NOMO-1 (cell line): ENCODE data around the gene BAG5.
"Not testable (repeated sequence)": the region's sequence is repeated elsewhere in the genome, so short reads cannot be mapped to it uniquely, and the experiment has no call there.

Experiments used
- DNase-seq, 2 experiments: peaks; one replicate each; lab custom pipeline; 2025; ENCODE audit not compliant: unreplicated experiment in 2 of 2; lab: John Stamatoyannopoulos, UW

BAG5 gene

DNA sequence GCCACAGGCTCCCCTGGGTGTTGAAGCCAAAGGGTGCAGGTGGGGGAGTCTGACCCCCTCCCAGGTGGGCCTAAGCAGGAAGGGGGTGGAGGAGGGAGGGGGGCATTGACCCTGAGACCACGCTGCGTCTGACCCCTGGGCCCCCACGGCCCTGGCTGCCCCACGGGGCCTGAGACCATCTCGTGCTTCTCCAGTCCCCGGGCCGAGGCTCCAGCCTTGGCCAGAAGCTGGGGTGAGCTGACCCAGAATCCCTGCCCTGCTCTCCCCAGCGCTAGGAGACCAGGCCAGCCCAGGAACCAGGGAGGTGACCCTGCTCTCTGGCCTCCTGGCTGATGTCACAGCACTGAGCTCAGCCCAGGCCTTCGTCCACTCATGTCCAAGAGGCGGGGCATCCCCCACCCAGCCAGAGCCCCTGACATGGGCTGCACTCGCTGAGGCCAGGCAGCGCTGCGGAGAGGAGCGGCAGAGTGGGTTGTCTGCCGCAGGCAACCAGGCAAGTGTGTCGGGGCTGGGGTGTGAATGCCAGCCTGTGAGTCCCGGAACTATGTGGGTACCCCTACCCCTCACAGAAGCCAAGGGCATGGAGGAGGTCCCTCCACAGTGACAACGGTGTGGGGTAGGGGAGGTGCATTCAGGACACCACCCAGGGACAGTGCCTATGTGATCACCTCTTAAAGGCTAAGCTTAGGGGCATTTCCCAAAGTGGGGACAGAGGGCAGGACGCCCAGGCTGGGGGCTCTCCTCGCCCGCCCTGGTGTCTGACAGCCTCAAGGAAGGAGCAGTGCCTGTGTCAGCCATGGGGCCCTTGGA, 27.2 kb downstream of the BAG5 start:
- DNase-seq: no peak

DNA sequence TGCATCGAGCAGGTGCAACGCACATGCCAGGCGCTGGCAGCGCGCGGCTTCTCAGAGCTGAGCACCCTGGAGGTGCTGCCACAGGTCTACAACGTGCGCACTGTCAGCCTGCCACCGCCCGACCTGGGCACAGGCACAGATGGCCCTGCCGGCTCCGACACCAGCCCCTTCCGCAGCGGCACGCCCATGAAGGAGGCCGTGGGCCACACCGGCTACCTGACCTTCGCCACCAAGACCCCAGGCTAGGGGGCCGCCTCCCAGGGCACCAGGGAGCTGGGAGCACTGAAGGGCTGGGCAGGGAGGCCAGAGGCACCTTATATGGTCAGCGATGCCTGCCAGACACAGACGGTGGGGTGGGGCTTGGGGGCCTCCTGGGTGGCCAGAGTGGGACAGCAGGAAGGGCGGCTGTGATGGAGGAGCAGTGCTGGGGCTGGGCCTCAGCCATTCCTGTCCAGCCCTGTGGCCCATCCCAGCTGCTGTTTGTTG, 27.8 kb downstream of the BAG5 start:
- no peak for DNase-seq

DNA sequence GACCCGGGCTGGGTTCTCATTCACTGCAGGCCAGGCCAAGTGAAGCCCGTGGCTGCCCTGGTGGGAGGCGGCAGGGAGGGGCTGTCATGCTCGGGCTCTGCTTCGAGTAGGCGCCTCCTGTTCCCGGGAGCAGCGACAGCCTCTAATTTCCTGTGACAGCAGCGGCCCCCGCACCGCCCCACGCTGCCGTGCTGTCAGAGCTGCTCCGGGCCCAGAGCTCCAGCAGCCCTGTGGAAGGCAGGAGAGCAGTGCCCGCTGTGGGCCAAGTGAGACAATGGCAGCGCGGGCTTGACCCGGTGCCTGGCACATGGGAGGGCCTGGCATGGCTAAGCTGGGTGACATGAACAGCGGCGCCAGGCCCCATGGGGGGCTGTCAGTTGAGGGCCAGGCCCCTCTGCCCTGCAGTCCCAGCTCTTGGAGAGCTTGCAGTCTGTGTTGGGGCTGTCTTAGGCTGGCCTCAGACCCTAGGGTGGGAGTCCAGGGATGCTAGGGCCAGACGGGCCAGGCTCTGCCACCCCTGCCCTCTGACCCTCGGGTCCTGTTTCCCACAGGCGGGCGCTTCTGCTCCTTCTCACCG, 28.4 kb downstream of the BAG5 start:
- DNase-seq: no peak

GRCh38 chr14:103533137-103533998, 29.1 kb downstream of the BAG5 start:
- DNase-seq: no peak

DNA sequence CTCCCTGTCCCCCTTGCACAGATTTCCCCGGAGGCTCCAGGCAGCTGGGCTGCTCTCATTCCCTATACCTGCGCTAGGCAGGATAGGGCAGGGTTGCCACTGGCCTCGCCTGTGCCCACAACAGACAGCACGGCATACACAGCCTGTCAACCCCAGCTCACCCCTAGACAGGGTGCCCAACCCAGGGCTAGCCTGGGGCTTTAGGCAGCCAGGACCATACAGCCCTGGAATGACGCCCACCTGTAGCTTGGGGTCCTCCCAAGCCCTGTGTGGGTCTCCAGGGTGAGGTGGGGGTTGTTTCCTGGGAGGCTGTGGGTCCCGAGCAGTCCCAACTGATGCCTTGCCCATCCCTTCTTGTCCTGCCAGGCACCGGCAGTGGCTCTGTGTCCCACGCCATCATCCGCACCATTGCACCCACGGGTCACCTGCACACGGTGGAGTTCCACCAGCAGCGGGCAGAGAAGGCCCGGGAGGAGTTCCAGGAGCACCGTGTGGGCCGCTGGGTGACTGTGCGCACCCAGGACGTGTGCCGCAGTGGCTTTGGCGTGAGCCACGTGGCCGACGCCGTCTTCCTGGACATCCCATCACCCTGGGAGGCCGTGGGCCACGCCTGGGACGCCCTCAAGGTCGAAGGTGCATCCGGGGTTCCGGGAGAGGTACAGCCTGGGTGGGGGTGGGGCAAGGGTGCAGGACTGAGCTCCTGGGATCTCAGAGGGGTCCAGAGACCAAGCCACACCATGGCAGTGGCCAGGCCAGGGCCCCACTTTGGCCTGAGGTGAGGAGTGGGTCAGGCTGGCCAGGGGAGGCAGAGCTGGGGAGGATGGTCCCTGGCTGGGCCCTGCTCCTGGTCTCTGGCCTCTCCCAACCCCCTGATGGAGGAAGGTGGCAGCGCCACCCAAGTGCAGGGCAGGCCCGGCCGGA, 30.0 kb downstream of the BAG5 start:
- no peak for DNase-seq

GRCh38 chr14:103531421-103532215, 30.8 kb downstream of the BAG5 start:
- no peak for DNase-seq

DNA sequence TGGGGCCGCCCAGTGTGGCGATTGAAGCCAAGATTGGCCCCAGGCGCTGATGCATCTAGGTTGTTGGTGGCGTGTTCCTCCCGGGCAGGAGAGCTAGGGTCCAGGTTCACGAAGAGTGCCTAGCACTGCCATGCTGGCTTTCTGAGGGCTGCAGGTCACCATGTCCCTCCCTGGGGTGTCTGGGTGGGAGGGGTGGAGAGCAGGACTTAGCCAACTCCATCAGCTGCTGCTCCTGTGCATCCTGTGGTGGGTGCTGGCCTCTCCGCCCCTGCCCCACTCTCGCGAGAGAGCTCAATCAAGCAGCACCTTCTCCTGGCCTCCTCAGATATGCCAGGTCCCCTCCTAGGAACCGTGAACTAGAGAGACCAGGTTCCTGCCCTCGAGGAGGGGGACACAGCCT, 31.6 kb downstream of the BAG5 start:
- DNase-seq: no peak

GRCh38 chr14:103530390-103530789, 32.1 kb downstream of the BAG5 start:
- peak in 1 of 2 experiments; percentile 5 for DNase-seq

GRCh38 chr14:103529383-103530365, 32.8 kb downstream of the BAG5 start:
- no peak for DNase-seq

DNA sequence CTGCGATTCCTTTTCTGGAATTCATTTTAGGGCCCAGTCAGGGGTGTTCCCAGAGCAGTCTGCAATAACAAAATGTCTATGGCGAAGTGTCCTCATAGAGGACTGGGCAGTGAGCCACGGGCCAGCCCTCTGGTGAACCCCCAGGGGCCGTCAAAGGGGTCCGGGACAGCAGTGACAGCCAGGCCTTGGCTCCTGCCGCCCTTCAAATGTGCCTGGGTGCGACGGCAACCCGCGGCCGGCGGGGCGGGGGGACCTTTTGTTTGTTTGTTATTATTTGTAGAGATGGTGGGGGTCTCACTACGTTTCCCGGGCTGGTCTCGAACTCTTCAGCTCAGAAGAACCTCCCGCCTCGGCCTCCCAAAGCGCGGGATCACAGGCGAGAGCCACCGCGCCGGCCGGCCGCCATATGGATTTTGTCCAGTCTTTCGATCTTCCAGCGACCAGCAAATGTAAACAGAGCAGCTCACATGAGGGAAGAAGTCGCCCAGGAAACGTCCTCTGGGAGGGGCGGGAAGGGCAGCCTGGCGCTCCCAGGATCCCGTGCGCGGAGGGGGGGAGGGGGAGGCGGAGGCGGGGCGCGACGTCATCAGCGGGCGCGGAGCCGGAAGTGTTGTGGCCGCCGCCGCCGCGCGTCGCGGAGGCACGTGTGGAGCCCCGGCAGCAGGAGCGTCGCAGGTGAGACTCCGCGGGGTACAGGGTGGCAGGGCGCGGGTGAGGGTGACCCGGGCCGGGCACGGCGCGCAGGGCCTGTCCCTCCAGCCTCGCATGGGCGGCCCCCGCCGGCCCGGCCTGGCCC, 33.7 kb downstream of the BAG5 start, which contains the start of gene TRMT61A:
TRMT61A (plus strand) TSS at position 610 of the 796 bp plus-strand sequence. CDS start 783 bp downstream, outside the sequence.
- DNase-seq: peak; percentile 29 to 45

- no peak for DNase-seq
Measured at GRCh38 chr14:103528146-103528586, 34.3 kb downstream of the BAG5 start.

- peak in 1 of 2 experiments; percentile 19 for DNase-seq
Measured at GRCh38 chr14:103527408-103528145, 34.9 kb downstream of the BAG5 start.

GRCh38 chr14:103526914-103527248, 35.6 kb downstream of the BAG5 start:
- no peak for DNase-seq

- peak in 1 of 2 experiments; percentile 5 for DNase-seq
Measured at GRCh38 chr14:103526247-103526913, 36.1 kb downstream of the BAG5 start.

DNA sequence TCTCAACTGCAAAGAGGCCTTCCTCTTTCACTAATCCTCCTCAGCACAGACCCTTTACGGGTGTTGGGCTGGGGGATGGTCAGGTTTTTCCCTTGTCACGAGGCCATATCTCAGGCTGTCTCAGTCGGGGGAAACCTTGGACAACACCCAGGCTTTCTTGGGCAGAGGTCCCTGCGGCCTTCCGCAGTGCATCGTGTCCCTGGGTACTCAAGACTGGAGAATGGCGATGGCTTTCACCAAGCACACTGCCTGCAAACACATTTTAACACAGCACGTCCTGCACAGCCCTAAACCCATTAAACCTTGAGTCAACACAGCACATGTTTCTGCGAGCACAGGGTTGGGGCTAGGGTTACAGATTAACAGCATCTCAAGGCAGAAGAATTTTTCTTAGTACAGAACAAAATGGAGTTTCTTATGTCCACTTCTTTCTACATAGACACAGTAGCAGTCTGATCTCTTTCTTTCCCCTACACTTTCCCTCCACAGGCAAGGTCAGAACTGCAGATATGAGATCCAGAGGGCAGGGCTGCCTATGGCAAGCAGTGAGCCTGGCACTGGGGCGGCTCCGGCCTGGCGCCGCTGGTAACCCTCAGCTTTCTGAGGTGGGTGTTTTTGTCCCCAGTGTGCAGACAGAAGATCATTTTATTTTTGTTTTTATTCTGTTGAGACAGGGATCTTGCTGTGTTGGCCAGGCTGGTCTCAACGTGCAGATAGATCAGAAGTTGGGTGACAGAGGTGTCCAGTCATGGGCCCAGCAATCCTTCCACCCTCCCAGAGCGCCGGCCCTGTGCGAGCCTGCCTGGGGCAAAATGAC, 36.8 kb downstream of the BAG5 start:
- DNase-seq: not testable (repeated sequence)
